ENCODE measurements around the gene CAPN11.

The CAPN11 gene

DNA sequence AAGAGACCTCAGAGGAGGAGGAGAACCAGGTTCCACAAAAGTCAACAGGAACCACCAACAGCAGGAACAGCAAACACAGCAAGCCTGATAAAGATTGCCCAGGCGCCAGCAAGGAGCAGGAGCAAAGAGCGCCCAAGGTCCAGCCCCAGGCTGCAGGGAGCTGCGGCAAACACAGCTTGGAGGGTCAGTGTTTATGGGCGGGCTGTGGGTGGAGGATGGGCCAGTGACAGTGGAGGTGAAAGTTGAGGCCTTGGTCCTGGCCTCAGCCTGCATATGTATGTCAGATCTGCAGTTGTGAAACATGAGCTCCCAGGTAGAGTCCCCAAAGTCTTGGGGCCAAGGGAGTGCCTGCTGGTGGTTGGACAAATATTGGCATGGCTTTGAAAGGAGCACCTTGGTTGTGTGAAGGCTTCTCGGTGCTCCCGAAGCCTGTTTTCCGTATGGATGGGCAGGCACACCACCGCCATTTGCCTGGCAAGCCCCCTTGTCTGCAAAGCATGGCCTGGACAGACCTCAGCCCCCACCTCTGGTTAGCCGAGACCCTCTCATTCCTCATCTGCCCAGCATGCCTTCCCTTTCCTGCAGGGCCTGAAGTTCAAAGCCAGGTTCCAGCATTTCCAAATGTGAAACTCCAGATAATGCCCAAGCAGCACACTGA, 2.0 kb upstream of the CAPN11 start:
- DNase-seq (ENCODE audit: low read depth, low spot score): no peak

DNA sequence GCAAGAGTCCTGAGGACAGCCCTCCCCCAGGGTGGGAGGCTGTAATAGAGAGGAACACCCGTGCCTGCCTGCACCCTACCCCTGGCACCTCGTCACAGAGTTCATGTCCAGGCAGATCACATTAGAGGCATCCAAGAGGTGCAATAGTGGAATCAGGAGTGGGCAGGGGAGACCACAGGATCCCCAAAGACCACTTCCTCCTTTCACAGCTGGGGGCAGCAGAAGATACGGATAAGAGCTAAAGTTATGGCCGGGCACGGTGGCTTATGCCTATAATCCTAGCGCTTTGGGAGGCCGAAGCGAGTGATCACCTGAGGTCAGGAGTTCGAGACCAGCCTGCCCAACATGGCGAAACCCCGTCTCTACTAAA, 1.5 kb upstream of the CAPN11 start:
- DNase-seq (ENCODE audit: low read depth, low spot score): no peak

DNA sequence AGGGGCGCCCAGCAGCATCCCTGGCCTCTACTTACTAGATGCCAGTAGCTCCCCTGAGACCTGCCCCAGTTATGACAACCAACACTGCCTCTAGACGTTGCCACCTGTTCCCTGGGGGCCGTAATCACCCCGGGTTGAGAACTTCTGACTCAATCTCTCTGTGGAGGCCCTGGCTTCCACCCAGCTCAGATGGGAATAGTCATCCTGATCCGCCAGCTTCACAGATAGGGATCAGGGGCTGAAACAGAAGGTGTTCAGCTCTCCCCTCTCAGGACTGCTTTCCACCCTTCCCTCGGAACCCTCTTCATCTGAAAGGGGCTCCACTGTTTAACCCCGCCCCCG, 3.3 kb downstream of the CAPN11 start:
- DNase-seq (ENCODE audit: low read depth, low spot score): no peak

DNA sequence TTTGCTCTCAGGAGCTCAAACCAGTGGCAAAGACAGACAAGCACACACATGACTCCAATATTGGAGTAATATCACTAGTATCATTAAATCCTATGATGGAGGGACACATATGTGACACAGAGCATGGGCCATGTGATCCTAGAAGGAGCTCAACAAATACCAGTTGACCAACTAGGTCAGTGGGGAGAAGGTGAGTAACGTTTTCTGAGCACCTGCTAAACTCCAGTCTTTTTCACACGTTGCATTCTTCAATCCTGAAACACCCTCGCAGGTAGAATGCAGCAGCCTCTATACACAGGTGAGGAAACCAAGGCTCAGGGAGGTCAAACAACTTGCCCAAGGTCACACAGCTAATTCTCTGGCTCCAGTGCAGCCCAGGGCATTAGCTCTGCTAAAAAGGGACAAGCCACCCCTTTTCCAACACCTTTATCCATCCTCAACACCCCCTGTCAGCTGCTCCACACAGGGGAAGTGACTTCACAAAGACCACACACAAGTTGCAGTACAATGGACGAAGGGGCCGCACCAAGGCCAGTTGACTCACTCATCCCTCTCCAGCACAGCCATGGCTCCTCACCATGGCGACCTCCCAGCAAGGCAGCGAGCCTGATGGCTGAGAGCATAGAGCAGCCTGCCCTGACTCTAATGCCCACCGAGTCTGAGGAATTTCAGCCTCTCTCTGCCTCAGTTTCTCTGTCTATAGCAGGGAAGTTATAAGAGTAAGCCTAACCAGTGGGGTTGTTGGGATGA, 4.4 kb downstream of the CAPN11 start:
- no peak for DNase-seq (ENCODE audit: low read depth, low spot score)

DNA sequence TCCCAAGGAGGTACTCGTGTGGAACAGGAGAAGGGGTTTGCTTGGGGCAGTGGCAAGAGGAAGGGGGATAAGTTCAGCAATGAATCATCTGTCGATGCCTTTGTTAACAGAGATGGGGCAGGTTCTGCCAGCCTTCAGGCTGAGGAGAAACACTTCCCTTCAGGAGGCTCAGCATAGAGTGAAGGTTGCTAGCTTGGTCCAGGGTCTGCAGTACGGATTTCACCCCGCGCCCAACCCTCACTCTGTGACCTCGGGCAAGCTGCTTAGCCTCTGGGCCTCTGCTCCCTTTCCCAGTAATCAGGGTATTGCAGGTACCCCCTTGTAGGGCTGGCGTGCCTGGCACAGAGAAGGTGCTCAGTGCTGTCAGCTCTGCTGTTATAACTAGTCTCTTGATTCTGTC, 7.5 kb downstream of the CAPN11 start:
- no peak for DNase-seq (ENCODE audit: low read depth, low spot score)

DNA sequence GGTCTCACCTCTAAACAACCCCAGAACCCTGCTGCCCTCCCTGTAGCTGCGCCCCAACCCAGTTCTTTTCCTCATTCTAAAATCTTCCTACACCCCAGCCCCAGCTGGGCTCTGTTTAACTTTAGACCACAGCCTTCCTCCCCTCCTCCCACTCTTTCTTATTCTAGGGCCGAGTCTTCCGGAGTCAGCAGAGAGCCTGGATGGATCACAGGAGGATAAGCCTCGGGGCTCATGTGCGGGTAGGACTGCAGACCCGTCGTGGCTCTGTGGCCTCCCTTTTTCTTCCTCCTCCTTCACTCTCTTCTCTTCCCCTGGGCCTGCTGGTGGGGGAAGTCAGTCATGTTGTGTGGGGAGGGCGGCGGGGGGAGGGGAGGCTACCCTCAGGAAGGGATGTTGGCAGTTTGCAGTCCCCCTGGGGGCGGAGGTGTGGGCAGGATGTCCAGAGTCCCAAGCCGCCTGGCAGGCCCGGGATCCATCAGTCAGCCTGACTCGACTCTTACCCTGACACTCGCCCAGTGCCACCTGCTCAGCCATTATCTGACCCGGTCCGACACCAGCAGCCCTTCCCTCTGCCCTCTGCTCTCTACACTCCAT, 8.1 kb downstream of the CAPN11 start:
- DNase-seq (ENCODE audit: low read depth, low spot score): no peak

DNA sequence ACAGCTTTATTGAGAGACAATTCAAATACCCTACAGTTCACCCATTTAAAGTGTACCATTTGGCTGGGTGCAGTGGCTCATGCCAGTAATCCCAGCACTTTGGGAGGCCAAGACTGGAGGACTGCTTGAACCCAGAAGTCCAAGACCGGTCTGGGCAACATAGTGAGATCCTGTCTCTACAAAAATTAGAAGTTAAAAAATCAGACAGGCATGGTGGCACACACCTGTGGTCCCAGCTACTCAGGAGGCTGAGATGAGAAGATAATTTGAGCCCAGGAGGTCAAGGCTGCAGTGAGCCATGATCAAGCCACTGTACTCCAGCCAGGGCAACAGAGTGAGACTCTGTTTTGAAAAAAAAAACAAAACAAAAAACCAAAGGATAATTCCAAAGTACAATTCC, 8.9 kb downstream of the CAPN11 start:
- DNase-seq (ENCODE audit: low read depth, low spot score): no peak

DNA sequence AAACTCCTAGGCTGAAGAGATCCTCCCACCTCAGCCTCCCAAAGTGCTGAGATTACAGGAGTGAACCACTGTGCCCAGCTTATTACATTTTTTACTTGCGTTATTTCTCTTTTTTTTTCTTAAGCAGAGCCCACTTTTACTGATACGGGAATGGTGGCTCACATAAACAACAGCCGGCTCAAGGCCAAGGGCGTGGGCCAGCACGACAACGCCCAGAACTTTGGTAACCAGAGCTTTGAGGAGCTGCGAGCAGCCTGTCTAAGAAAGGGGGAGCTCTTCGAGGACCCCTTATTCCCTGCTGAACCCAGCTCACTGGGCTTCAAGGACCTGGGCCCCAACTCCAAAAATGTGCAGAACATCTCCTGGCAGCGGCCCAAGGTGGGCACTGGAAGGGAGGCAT, 10.5 kb downstream of the CAPN11 start:
- DNase-seq (ENCODE audit: low read depth, low spot score): no peak

DNA sequence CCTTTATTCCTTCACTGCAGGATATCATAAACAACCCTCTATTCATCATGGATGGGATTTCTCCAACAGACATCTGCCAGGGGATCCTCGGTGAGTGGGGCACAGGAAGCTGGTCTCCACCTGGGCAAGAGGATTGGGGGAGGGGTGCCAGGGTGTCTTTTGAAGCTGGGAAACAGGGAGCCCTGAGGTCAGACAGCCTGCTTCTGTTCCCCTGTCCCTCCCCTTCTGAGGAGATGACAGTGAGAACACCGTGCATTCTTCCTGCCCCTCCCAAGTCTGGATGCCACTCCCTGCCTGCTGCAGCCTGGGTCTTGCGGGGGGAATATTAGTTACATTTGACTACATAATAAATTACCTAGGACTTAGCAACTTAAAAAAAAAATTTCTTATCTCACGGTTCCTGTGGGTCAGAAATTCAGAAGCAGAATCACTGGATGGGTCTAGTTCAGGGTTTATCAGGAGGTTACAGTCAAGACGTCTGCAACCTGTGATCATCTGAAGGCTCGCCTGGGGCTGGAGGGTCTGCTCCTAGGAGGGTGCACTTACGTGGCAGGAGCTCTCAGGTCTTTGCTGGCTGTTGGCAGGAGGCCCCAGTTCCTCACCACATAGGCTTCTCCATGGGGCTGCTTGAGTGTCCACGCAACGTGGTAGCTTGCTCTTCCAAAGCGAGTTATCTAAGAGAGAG, 11.4 kb downstream of the CAPN11 start:
- no peak for DNase-seq (ENCODE audit: low read depth, low spot score)

DNA sequence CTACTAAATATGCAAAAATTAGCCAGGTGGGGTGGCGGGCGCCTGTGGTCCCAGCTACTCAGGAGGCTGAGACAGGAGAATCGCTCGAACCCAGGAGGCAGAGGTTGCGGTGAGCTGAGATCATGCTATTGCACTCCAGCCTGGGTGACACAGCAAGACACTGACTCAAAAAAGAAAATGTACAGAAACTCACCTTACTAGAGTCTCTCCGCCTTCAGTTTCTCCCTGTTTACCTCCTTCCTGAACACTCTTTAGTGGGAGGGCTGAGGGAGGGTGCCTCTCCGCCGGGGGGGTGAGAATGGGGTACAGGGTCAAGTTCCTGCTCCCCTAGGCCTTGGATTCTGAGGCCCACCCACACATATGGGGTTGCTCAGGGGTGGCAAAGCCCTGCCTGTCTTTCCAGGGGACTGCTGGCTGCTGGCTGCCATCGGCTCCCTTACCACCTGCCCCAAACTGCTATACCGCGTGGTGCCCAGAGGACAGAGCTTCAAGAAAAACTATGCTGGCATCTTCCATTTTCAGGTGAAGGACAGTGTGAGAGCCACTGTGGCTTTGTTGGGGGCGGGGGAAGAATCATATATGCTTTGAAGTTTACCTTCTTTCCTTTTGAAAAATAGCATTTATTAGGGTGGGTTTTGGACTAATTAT, 13.4 kb downstream of the CAPN11 start:
- DNase-seq (ENCODE audit: low read depth, low spot score): no peak

DNA sequence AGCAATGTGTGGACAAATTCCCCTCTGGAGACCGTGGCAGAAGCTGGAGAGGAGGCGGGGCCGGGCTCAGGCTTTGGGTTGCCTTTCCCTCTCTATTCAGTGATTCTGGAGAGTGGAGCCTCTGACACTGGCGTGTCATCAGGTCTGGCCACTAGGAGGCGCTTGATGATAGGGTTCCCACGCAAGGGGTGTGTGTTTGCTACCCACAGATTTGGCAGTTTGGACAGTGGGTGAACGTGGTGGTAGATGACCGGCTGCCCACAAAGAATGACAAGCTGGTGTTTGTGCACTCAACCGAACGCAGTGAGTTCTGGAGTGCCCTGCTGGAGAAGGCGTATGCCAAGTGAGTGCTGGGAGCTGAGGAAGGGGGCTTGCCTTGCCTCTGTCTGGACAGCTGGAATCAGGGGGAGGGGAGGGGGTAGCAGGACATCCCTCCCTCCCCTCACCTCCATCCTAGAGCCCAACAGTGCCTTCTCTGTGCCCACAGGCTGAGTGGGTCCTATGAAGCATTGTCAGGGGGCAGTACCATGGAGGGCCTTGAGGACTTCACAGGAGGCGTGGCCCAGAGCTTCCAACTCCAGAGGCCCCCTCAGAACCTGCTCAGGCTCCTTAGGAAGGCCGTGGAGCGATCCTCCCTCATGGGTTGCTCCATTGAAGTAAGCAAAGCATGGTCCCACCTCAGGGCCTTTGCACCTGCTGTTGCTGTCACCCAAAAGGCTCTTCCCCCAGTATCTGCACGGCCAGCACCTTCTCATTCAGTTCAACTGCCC, 14.3 kb downstream of the CAPN11 start:
- peak; percentile 44 for DNase-seq (ENCODE audit: low read depth, low spot score)

DNA sequence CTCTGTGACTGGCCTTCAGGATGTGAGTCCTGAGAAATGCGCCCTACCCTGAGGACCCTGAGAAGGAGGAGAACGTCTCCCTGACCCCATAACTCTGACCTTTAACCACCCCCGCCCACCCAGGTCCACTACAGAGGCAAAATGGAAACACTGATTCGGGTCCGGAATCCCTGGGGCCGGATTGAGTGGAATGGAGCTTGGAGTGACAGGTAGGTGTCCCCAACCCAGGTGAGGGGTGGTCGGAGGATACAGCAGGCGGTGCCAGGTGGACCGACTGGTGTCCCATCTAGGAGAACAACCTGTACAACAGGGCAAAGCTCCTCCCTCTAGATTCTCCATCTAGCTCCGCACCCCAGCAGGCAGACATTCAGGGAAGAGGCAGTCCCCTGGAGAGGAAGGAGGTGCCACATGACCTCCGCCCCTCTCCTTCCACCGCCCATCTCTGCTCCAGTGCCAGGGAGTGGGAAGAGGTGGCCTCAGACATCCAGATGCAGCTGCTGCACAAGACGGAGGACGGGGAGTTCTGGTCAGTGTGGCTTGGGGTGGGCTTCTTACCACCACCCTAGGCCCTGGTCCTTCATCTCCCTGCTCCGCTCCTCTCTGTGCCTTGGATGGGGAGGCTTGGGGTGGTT, 17.6 kb downstream of the CAPN11 start:
- no peak for DNase-seq (ENCODE audit: low read depth, low spot score)

DNA sequence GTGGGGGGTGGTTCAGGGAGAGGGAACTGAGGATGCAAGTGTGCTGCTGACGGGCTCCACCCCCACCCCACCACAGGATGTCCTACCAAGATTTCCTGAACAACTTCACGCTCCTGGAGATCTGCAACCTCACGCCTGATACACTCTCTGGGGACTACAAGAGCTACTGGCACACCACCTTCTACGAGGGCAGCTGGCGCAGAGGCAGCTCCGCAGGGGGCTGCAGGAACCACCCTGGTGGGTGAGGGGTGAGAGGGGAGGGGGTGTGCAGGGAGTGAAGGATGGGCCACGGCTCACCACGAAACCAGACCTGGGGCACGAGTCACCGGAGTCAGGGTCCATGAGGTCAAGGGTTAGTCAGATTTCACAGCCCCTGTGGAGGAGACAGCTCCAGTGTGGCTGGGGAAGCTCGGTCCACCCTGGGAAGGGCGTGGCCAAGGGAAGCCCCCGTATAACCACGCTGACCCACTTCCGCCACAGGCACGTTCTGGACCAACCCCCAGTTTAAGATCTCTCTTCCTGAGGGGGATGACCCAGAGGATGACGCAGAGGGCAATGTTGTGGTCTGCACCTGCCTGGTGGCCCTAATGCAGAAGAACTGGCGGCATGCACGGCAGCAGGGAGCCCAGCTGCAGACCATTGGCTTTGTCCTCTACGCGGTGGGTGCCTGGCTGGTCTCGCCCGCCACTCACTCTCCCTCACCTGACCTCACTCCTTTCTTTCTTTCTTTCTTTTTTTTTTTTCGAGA, 18.3 kb downstream of the CAPN11 start:
- no peak for DNase-seq (ENCODE audit: low read depth, low spot score)

DNA sequence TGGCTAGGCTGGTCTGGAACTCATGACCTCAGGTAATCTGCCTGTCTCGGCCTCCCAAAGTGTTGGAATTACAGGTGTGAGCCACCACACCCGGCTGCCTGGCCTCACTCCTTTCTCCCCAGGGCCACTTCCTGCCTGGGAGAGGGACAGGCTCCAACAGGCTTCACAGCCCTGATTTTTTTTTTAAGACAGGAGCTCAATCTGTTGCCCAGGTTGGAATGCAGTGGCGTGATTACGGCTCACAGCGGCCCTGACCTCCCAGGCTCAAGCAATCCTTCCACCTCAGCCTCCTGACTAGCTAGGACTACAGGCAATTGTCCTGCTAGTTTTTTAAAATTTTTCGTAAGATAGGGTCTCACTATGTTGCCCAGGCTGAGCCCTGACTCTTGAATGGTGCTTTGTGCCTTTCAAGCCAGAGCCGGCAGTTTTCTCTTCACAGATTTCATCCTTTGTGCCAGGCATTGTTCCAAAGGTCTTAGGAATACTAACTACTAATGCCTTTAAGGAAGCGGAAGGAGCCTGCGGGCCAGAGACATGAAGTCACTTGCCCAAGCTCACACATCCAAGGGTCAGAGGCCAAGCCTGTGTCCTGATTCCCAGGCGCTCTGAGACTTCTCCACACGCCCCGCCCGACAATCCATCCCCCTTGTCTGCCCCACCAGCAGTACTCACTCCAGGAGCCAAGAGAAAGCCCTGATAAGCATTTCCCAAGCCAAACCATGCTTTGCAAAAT, 19.2 kb downstream of the CAPN11 start:
- no peak for DNase-seq (ENCODE audit: low read depth, low spot score)

DNA sequence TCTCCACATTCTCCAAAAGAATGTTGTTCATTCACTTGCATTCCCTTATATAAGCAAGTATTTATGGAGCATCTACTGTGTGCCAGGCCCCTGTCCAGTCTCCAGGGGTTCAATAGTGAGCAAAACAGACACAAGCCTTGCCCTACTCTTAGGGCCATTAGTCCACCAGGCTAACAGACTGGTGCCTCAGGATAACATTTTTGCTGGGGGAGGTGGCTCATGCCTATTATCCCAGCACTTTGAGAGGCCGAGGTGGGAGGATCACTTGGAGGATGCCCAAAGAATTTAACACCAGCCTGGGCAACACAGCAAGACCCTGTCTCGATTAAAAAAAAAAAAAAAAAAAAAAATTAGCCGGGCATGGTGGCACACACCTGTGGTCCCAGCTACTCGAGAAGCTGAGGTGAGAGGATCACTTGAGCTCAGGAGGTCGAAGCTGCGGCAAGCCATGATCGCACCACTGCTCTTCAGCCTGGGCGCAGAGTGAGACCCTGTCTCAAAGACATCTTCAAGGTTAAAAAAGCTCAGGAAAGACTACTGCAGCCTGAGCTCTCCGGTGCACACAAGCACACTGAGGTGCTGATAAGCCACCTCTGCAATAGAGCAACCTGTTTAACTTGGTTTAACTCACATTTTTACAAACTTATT, 19.9 kb downstream of the CAPN11 start:
- DNase-seq (ENCODE audit: low read depth, low spot score): no peak

DNA sequence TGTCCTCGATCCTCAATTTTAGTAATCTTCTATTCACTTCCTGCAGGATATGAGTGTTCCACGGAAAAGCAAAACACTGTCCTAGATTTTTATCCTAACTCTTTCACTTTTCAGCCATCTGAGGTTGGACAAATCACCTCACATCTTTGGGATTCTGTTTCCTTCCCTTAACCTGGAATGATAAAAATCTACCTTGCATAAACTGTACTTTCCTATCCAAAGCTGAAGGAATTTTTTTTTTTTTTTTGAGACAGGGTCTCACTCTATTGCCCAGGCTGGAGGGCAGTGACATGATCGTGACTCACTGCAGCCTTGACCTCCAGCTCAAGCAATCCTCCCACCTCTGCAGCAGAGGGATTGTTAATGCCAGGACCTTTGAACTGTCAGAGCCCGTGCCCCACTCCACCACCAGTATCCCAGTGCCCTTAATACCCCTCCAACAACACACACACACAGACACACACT, 20.5 kb downstream of the CAPN11 start:
- DNase-seq (ENCODE audit: low read depth, low spot score): no peak

DNA sequence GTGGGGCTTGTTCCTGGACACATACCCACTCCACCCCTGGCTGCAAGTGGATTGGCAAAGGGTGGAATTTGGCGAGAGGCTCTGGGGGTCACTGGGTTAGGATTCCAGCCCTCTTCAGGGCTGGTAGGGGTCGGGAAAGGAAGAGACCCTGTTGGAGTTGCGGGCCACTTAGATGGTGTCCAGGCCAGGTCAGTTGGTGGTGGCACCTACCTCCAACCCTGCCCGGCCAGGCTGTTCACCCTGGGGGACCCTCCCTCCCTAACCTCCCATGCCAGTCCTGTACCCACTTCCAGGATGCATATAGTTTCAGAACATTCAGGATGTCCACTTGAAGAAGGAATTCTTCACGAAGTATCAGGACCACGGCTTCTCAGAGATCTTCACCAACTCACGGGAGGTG, 21.0 kb downstream of the CAPN11 start:
- DNase-seq (ENCODE audit: low read depth, low spot score): no peak

DNA sequence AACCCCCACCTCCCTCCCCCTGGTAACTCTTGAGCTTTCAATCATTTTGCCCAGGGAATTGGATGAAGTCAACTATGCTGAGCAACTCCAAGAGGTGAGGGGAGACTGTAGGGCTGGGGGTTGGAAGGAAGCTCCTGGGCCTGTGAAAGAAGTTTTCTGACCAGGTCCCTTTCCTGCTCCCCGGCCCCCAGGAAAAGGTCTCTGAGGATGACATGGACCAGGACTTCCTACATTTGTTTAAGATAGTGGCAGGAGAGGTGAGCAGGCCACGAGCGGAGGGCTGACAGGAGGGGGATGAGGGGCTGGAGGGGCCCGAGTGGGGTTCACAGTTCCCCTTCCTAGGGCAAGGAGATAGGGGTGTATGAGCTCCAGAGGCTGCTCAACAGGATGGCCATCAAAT, 21.8 kb downstream of the CAPN11 start:
- DNase-seq (ENCODE audit: low read depth, low spot score): no peak

DNA sequence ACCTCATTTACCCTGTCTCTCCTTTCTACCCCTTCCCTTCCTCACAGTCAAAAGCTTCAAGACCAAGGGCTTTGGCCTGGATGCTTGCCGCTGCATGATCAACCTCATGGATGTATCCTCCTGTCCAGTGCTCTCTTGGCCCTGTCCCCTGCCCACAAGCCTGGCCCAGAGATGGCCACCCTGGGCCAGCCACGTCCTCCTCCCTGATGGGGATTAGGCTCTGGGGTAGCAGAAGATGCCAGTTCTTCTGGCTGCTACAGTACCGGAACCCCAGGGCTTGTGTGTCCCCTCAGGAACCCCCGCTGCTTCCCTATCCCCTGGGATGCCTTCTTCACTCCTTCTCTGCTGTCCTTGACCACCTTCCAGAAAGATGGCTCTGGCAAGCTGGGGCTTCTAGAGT, 22.3 kb downstream of the CAPN11 start:
- no peak for DNase-seq (ENCODE audit: low read depth, low spot score)

All from smooth muscle cell of the brain vasculature (primary cell).